ENCODE data around the gene CFAP119.

CFAP119 gene

GRCh38 chr16:30779596-30779995 is 17.7 kb upstream of the CFAP119 start:
- no peak overlapping the region for H3K4me2 ChIP-seq (ENCODE audit: low read length)
- H3K79me2 ChIP-seq (ENCODE audit: low read length), result no peaks in the 10 kb centered on the region
- no peaks in the 10 kb centered on the region for H3K4me1 ChIP-seq (ENCODE audit: low read length)
- H3K27me3 ChIP-seq (ENCODE audit: low read depth, low read length), result no peaks in the 10 kb centered on the region
- no peaks in the 10 kb centered on the region for H4K20me1 ChIP-seq (ENCODE audit: insufficient read depth, low read length)
- TF ChIP-seq CTCF (IDR thresholded peaks at IDR 0.05; ENCODE audit: low read depth, low read length), result no peak
- TF ChIP-seq EZH2phosphoT487 (IDR thresholded peaks at IDR 0.05; ENCODE audit: low read depth), result no peak
- no peak overlapping the region for H3K9ac ChIP-seq (ENCODE audit: low read length)
- H3K4me3 ChIP-seq (ENCODE audit: low read length), result no peak overlapping the region
- no peak overlapping the region for H3K27ac ChIP-seq (ENCODE audit: low read length)
- H3K9me3 ChIP-seq (ENCODE audit: insufficient read depth, low read length), result no peaks in the 10 kb centered on the region
- H2AFZ ChIP-seq (ENCODE audit: low read depth, low read length), result no peak overlapping the region
- H3K36me3 ChIP-seq (replicated peaks; ENCODE audit: low read depth, low read length), result peaks cover 7% of the 10 kb centered on the region

GRCh38 chr16:30778549-30779244 is 16.8 kb upstream of the CFAP119 start:
- peaks cover 7% of the 10 kb centered on the region for H3K36me3 ChIP-seq (replicated peaks; ENCODE audit: low read depth, low read length)
- no peaks in the 10 kb centered on the region for H4K20me1 ChIP-seq (ENCODE audit: insufficient read depth, low read length)
- H3K27me3 ChIP-seq (ENCODE audit: low read depth, low read length), result no peaks in the 10 kb centered on the region
- TF ChIP-seq EZH2phosphoT487 (IDR thresholded peaks at IDR 0.05; ENCODE audit: low read depth) (no peak), CTCF (IDR thresholded peaks at IDR 0.05; ENCODE audit: low read depth, low read length) (no peak)
- H3K4me3 ChIP-seq (ENCODE audit: low read length), result no peak overlapping the region
- no peak overlapping the region for H3K4me2 ChIP-seq (ENCODE audit: low read length)
- no peaks in the 10 kb centered on the region for H3K79me2 ChIP-seq (ENCODE audit: low read length)
- no peaks in the 10 kb centered on the region for H3K4me1 ChIP-seq (ENCODE audit: low read length)
- no peak overlapping the region for H2AFZ ChIP-seq (ENCODE audit: low read depth, low read length)
- H3K9ac ChIP-seq (ENCODE audit: low read length), result no peak overlapping the region
- no peak overlapping the region for H3K27ac ChIP-seq (ENCODE audit: low read length)
- H3K9me3 ChIP-seq (ENCODE audit: insufficient read depth, low read length), result no peaks in the 10 kb centered on the region

- Histone ChIP-seq H2AFZ (ENCODE audit: low read depth, low read length) (no peak overlapping the region), H3K79me2 (ENCODE audit: low read length) (no peaks in the 10 kb centered on the region), H3K27ac (ENCODE audit: low read length) (no peak overlapping the region), H3K27me3 (ENCODE audit: low read depth, low read length) (no peaks in the 10 kb centered on the region), H3K36me3 (replicated peaks; ENCODE audit: low read depth, low read length) (peaks cover 15% of the 10 kb centered on the region), H3K4me1 (ENCODE audit: low read length) (no peaks in the 10 kb centered on the region), H3K4me2 (ENCODE audit: low read length) (no peak overlapping the region), H3K9me3 (ENCODE audit: insufficient read depth, low read length) (no peaks in the 10 kb centered on the region), H3K4me3 (ENCODE audit: low read length) (no peak overlapping the region), H4K20me1 (ENCODE audit: insufficient read depth, low read length) (no peaks in the 10 kb centered on the region), H3K9ac (ENCODE audit: low read length) (no peak overlapping the region)
- TF ChIP-seq EZH2phosphoT487 (IDR thresholded peaks at IDR 0.05; ENCODE audit: low read depth) (no peak), CTCF (IDR thresholded peaks at IDR 0.05; ENCODE audit: low read depth, low read length) (no peak)
These were observed 15.9 kb upstream of the CFAP119 start for GRCh38 chr16:30777591-30778297.

- Histone ChIP-seq H3K36me3 (replicated peaks; ENCODE audit: low read depth, low read length) (peaks cover 27% of the 10 kb centered on the region), H3K27me3 (ENCODE audit: low read depth, low read length) (no peaks in the 10 kb centered on the region), H3K9me3 (ENCODE audit: insufficient read depth, low read length) (no peaks in the 10 kb centered on the region), H2AFZ (ENCODE audit: low read depth, low read length) (no peak overlapping the region), H4K20me1 (ENCODE audit: insufficient read depth, low read length) (no peaks in the 10 kb centered on the region), H3K4me3 (ENCODE audit: low read length) (no peak overlapping the region), H3K4me2 (ENCODE audit: low read length) (no peak overlapping the region), H3K27ac (ENCODE audit: low read length) (no peak overlapping the region), H3K4me1 (ENCODE audit: low read length) (no peaks in the 10 kb centered on the region), H3K79me2 (ENCODE audit: low read length) (no peaks in the 10 kb centered on the region), H3K9ac (ENCODE audit: low read length) (no peak overlapping the region)
- TF ChIP-seq EZH2phosphoT487 (IDR thresholded peaks at IDR 0.05; ENCODE audit: low read depth), result no peak
- no peak for TF ChIP-seq CTCF (IDR thresholded peaks at IDR 0.05; ENCODE audit: low read depth, low read length)
These were observed 13.7 kb upstream of the CFAP119 start for GRCh38 chr16:30775392-30776188.
